GM12878 (cell line): ENCODE data around the gene RIN1.

ENCODE experiments used
- ATF2 ChIP-seq: IDR thresholded peaks from 2 replicates; pipeline ENCODE4 v1.6.1; 2012; ENCODE audit warnings: low read length, inconsistent platforms
- E4F1 ChIP-seq: fragments of 450-650 bp; IDR thresholded peaks from 2 replicates; pipeline ENCODE4 v1.6.1; 2018; ENCODE audit warnings: borderline replicate concordance, mild to moderate bottlenecking; ENCODE audit not compliant: partially characterized antibody
- EZH2 ChIP-seq: IDR thresholded peaks from 2 replicates; pipeline ENCODE4 v1.6.1; 2012; ENCODE audit warnings: low read depth, mild to moderate bottlenecking, control low read depth, inconsistent platforms, low read length, borderline replicate concordance; ENCODE audit not compliant: control insufficient read depth
- MAX ChIP-seq: IDR thresholded peaks from 2 replicates; pipeline ENCODE4 v1.6.1; 2012; ENCODE audit warnings: low read depth, low read length, improper control_type of control experiment
- PBX3 ChIP-seq: IDR thresholded peaks from 2 replicates; pipeline ENCODE4 v1.6.1; 2011; ENCODE audit warnings: mild to moderate bottlenecking, low read depth, low read length, moderate library complexity; ENCODE audit not compliant: insufficient replicate concordance
- POLR2A ChIP-seq: IDR thresholded peaks from 2 replicates; pipeline ENCODE4 v1.6.1; 2011; ENCODE audit warnings: low read depth, mild to moderate bottlenecking, low read length
- POU2F2 ChIP-seq: IDR thresholded peaks from 3 replicates; pipeline ENCODE4 v1.6.1; 2011; ENCODE audit warnings: low read depth, mild to moderate bottlenecking, low read length, borderline replicate concordance
- SMC3 ChIP-seq: IDR thresholded peaks from 2 replicates; pipeline ENCODE4 v1.6.1; 2011; ENCODE audit warnings: low read length, improper control_type of control experiment, borderline replicate concordance

GRCh38 chr11:66340596-66341501 is 4.6 kb upstream of the RIN1 start:
- TF ChIP-seq ATF2 (no peak), PBX3 (no peak), SMC3 (no peak), E4F1 (no peak), EZH2 (no peak), MAX (no peak), POU2F2 (no peak), POLR2A (no peak)
